ENCODE results near the gene MDP1. TPM values are rescaled to one million over a fixed set of nuclear protein-coding genes. Genes with fewer than 3 reads are reported as not detected.

Gene MDP1
- total RNA-seq, 1 experiment from 2014 or later, result 18.8 TPM

DNA sequence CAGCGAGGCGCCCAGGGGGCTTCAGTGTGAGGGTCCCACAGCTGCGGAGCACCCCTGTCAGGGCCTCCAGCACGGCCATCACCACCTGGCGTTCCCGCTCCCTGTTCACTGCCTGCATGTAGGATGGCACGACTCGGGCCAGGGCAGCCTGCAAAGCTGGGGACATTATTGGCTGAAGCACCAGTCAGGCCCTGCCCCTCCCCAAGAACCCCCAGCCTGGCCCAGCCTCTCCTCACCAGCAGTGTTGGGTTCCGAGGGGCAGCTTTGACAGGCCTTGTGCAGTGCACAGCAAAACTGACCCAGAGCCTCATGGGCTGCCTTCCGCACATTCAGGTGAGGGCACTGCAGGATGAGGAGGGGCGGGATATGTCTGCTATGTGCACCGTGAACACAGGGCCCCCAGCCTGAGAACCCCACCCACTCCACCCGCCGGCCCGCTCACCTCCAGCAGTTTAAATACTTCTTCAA lies 32.8 kb downstream of the MDP1 start:
- no peaks in the 10 kb centered on the region for H3K27me3 ChIP-seq (ENCODE audit: insufficient read depth, low read length)
- no peak overlapping the region for H3K14ac ChIP-seq (ENCODE audit: insufficient read depth, low read length)
- no peak overlapping the region for H3K4me3 Mint-ChIP-seq
- no peak overlapping the region for H2BK15ac ChIP-seq (ENCODE audit: low read depth, low read length)
- H3K4me1 ChIP-seq (ENCODE audit: insufficient read depth, low read length), result no peaks in the 10 kb centered on the region; the same call in 1 of the 2 replicates
- no peak overlapping the region for H4K91ac ChIP-seq (ENCODE audit: insufficient read length, low read depth, low read length)
- H3K18ac ChIP-seq (ENCODE audit: insufficient read length, low read depth, low read length), result no peak overlapping the region
- H3K56ac ChIP-seq (ENCODE audit: insufficient read length, low read depth, low read length), result no peak overlapping the region
- H4K8ac ChIP-seq (replicated peaks; ENCODE audit: insufficient read length, low read depth, low read length), result no peak overlapping the region
- no peak overlapping the region for H3T11ph ChIP-seq (ENCODE audit: low read length)
- no peak overlapping the region for H3K9ac ChIP-seq (ENCODE audit: extremely low read depth, insufficient read length, low read length)
- H3K79me2 ChIP-seq (ENCODE audit: insufficient read depth, low read length), result no peaks in the 10 kb centered on the region
- TF ChIP-seq, protein P1, sequence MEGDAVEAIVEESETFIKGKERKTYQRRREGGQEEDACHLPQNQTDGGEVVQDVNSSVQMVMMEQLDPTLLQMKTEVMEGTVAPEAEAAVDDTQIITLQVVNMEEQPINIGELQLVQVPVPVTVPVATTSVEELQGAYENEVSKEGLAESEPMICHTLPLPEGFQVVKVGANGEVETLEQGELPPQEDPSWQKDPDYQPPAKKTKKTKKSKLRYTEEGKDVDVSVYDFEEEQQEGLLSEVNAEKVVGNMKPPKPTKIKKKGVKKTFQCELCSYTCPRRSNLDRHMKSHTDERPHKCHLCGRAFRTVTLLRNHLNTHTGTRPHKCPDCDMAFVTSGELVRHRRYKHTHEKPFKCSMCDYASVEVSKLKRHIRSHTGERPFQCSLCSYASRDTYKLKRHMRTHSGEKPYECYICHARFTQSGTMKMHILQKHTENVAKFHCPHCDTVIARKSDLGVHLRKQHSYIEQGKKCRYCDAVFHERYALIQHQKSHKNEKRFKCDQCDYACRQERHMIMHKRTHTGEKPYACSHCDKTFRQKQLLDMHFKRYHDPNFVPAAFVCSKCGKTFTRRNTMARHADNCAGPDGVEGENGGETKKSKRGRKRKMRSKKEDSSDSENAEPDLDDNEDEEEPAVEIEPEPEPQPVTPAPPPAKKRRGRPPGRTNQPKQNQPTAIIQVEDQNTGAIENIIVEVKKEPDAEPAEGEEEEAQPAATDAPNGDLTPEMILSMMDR (conservative IDR thresholded peaks at IDR 0.05), result no peak
- H3K27ac ChIP-seq (ENCODE audit: insufficient read length, low read depth, low read length), result no peak overlapping the region
- H2BK12ac ChIP-seq (ENCODE audit: insufficient read length, low read depth, low read length), result no peak overlapping the region
- H2AFZ ChIP-seq (ENCODE audit: low read length), result no peak overlapping the region
- H3K4ac ChIP-seq (ENCODE audit: low read depth, low read length), result no peak overlapping the region
- H2BK5ac ChIP-seq (ENCODE audit: insufficient read length, low read length), result no peak overlapping the region
- H4K20me1 ChIP-seq (ENCODE audit: control insufficient read depth, insufficient read depth, insufficient read length), result no peaks in the 10 kb centered on the region
- H3K36me3 Mint-ChIP-seq (ENCODE audit: insufficient read depth in 1 of 3, low read depth in 3 of 3), result peaks cover 43 to 94% (median 79%) of the 10 kb centered on the region in 3 experiments
- DNase-seq, result no peak
- no peak overlapping the region for H2AK5ac ChIP-seq (ENCODE audit: insufficient read length, low read length)
- no peaks in the 10 kb centered on the region for H3K9me3 ChIP-seq (ENCODE audit: control insufficient read depth, low read depth, low read length)
- H2BK20ac ChIP-seq (ENCODE audit: low read depth, low read length, poor library complexity, severe bottlenecking), result no peak overlapping the region
- no peaks in the 10 kb centered on the region for H3K23me2 ChIP-seq (ENCODE audit: insufficient read length, low read depth, low read length, poor library complexity, severe bottlenecking)
- peaks cover 4% of the 10 kb centered on the region for H3K79me1 ChIP-seq (ENCODE audit: insufficient read depth, low read depth, low read length, poor library complexity, severe bottlenecking)
- H3K4me1 Mint-ChIP-seq, result peaks cover 5 to 10% of the 10 kb centered on the region in 2 experiments; a peak in 3 of 4 replicates
- no peak overlapping the region for H3K4me2 ChIP-seq (ENCODE audit: insufficient read depth, insufficient read length, low read length)
- WGBS (ENCODE audit: extremely low coverage, insufficient read length, low lambda C conversion rate), result no CpG with 5 or more reads among the region's 15 CpGs
- no peaks in the 10 kb centered on the region for H3K9me3 Mint-ChIP-seq
- no peak overlapping the region for H3K23ac ChIP-seq (ENCODE audit: insufficient read length, low read depth, low read length)
- H3K27me3 Mint-ChIP-seq (ENCODE audit: low read depth), result no peaks in the 10 kb centered on the region; the same call in 1 of the 2 replicates
- no peak overlapping the region for H2BK120ac ChIP-seq (ENCODE audit: low read depth, low read length, poor library complexity, severe bottlenecking)
- H3K27ac Mint-ChIP-seq, result no peak overlapping the region
- no peak overlapping the region for H4K5ac ChIP-seq (ENCODE audit: insufficient read length, low read depth, low read length)
